OCI-LY1 (cell line): ENCODE results near the gene CTAGE1.

Experiments
- EZH2 ChIP-seq: fragments of 200-600 bp; sonication (generic), shearing (Covaris generic); IDR thresholded peaks from 2 replicates; pipeline ENCODE4 v1.8.0; 2017; ENCODE audit warnings: borderline replicate concordance, mixed run types, mild to moderate bottlenecking, antibody characterized with exemption, low read length, moderate library complexity, mixed read lengths
- TF ChIP-seq, protein P1 (sequence below): fragments of 200-600 bp; sonication (generic), shearing (Covaris generic); IDR thresholded peaks from 2 replicates; pipeline ENCODE4 v1.5.1; 2017; ENCODE audit warnings: mild to moderate bottlenecking, antibody characterized with exemption, low read length, moderate library complexity, mixed read lengths

DNA sequence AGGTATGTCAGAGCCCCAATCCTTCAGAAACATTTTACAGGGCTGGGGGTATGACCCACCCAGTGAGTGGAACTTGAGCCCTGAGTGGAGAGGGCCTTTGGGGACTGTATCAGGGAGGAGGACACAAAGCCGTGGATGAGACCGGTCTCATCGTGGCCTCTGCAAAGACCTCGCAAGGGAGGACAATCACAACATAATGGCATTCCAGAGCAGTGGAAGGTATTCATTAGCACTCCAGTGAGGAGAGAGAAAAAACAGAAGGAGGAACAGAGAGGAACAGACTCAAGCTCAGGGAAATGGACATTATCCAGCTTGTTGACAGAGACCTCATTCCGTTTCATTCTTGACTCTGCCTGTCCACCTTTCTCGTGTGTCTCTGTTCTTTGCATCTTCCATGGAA, 38.8 kb upstream of the CTAGE1 start:
- TF ChIP-seq, protein P1, sequence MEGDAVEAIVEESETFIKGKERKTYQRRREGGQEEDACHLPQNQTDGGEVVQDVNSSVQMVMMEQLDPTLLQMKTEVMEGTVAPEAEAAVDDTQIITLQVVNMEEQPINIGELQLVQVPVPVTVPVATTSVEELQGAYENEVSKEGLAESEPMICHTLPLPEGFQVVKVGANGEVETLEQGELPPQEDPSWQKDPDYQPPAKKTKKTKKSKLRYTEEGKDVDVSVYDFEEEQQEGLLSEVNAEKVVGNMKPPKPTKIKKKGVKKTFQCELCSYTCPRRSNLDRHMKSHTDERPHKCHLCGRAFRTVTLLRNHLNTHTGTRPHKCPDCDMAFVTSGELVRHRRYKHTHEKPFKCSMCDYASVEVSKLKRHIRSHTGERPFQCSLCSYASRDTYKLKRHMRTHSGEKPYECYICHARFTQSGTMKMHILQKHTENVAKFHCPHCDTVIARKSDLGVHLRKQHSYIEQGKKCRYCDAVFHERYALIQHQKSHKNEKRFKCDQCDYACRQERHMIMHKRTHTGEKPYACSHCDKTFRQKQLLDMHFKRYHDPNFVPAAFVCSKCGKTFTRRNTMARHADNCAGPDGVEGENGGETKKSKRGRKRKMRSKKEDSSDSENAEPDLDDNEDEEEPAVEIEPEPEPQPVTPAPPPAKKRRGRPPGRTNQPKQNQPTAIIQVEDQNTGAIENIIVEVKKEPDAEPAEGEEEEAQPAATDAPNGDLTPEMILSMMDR: no peak
- TF ChIP-seq EZH2: no peak
